T1000 (cell line): ENCODE results near the gene DNAH11.
"Not testable (repeated sequence)": the region's sequence is repeated elsewhere in the genome, so short reads cannot be mapped to it uniquely, and the experiment has no call there.

Source experiments
- DNase-seq: peaks from one replicate; lab custom pipeline; 2025; ENCODE audit warnings: mixed read lengths; lab: John Stamatoyannopoulos, UW

DNAH11 gene

DNA sequence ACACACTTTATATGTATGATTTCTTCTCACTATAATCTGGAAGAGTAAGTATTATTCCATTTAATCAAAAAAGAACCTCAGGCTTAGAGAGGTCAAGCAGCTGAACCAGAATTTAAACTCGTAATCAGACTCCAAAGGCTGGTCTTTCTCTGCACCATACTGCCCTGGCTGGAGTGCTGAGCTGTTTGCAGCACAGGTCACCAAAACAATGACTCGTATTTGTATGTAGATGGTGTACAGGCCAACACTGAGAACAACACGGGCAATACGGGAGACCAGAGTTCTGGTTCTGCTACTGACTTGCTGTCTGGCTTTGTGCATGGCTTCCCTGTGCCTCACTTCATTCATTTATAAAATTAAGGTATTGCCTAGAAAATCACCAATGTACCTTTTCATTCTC, 344.9 kb downstream of the DNAH11 start:
- DNase-seq: no peak

GRCh38 chr7:21891291-21891690, 348.5 kb downstream of the DNAH11 start:
- DNase-seq: no peak

DNA sequence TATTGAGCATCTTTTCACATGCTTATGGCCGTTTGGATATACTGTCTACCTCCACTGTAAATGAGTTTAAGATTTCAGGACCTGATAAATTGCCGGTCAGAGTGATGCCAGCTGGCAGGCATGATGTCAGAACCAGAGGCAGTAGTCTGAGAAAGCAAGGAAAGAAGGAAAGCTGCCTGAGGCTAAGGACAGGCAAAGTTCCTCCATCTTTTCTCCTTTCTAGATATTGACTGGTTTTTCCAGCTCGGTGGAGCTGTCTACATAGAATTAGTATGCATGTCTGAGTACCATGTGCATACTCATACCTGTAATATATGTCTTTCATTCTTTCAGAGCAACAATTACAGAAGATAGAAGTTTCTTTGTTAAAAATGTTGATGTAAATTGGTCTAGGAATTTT, 350.6 kb downstream of the DNAH11 start:
- DNase-seq: no peak

GRCh38 chr7:21898265-21898930, 355.6 kb downstream of the DNAH11 start:
- no peak for DNase-seq

DNA sequence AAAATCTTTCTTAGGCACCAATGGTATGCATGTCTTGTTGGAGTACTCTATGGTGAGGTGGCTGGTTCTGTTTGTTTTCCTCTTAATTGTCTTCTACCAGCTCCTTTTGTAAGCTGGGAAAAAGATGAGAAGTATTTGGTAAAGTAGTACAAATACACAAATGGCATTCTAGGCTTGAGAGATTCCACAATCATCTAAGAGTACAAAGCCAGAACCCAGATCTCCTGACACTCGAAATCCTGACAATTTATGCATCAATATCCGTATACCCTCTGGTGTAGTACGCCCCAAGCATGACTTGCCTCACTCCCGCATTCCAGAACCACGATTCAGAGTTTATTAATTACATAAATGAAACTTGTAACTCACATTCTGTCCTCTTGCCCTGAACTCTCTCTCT, 359.4 kb downstream of the DNAH11 start:
- no peak for DNase-seq

GRCh38 chr7:21903020-21903786, 360.4 kb downstream of the DNAH11 start:
- DNase-seq: peak; percentile 17

GRCh38 chr7:21908746-21909145, 365.9 kb downstream of the DNAH11 start:
- DNase-seq: no peak

DNA sequence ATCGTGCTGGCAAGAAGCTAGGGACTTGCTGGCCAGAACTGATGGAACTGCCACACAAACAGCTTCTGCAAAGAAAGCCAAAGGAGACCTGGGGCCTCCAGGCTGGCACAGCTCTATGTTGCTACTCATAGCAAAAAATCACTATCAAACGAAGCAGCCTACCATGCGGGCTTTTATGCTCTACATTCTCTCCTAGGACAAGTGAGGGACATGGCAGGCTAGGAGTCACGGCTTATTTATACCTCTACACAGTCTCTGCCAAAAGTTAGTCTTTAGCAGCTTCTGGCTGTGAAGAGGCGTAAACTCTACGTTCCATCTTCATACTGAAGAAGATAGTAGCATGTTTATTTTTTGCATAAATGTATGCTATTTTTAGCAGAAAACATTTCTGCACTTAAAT, 367.4 kb downstream of the DNAH11 start:
- no peak for DNase-seq

DNA sequence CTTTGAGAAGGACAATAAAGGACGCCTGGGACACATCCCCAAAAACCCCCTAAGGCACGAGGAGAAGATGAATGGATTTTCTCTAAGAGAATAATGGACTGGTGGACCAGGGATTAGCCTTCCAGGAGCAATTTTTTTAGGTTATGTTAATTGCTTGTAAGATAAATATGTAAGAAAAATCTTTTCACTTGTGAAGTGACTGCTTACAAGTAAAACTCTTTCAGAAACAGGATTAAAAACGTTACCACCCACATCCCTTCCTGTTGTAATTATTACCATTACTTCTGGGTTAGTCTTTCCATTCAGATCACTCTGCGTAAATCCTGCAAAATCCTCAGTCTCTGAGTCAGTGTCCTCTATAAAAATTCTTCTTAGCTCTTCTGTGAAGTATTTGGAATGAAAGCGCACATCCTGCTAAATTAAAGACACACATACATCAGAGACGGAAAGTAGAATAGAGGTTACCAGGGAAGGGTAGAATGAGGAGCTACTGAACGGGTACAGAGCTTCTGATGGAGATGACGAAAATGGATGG, 368.6 kb downstream of the DNAH11 start:
- DNase-seq: no peak

- DNase-seq: no peak
Measured at GRCh38 chr7:21912305-21912704, 369.5 kb downstream of the DNAH11 start.

DNA sequence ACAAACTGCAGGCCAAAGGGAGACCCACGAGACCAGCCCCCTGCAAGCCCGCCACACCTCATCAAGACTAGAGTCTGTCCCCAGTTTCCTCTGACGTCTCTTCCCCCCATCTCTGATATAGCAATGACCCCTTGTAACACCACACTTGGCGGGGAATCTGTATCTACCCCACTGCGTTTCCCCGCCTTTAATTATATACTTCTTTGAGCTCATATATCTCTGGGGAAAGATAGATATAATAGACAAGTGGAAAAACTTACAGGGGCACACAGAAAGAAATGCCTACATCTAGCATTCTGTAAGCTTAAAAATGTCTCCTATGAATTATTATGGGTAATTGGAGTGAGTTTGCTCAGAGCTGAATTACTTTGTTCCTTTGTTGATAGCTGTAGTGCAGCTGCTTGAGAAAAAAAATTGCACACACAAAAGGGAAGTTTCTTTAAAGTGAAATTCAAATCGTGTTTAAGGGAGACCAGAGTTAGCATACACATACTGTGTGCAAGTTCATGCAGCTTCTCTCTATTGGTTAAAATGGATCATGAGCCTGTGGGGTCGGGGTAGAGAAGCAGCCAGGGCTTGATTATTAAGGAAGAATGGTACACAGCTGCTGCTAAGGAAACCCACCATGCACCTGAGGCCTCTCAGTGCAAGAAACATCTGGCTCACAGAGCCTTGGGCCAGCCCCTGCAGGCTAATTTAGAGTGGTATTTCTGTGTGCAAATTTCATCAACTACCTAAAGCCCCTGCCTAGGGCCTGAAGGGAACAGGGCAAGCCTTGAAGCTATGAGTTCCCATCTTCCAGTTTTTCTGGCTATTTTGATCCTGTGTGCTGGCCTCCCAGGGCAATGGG, 370.3 kb downstream of the DNAH11 start:
- no peak for DNase-seq

DNA sequence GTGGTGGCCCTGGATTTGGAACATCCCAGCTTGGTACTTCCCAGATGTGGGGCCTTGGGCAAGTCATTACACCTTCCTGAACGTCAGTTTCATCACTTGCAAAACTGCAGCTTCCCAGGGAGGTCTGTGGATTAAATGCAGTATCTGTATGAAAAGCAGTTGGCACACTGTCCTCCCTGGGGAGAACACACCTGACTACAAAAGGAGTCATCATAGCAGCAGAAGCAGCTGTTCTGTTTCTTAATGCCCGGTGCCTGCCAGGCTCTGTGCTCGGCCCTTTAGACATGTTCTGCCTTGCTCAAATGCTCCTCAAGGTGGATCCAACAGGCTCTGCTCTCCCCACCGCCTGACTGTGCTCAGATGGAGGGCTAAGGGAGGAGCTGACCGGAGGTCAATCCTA, 371.8 kb downstream of the DNAH11 start:
- DNase-seq: no peak

DNA sequence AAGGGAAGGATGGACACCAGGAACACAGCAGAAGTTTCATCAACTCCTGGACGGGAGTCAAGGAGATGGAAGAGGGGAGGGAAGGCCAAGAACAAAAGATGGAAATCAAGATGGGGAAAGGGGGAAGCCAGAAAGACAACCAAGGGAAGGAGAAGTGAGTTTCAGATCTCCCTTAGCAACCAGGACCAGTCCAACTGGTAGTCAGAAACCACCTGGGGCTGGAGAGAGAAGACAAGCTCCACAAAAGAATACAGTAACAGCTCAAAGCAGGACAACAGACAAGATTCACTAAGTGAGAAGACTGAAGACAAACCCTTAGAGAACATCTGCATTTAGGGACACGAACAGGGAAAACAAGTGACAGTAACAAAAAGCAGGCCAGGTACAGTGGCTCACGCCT, 372.3 kb downstream of the DNAH11 start:
- no peak for DNase-seq

- DNase-seq: no peak
Measured at GRCh38 chr7:21916176-21916575, 373.3 kb downstream of the DNAH11 start.

DNA sequence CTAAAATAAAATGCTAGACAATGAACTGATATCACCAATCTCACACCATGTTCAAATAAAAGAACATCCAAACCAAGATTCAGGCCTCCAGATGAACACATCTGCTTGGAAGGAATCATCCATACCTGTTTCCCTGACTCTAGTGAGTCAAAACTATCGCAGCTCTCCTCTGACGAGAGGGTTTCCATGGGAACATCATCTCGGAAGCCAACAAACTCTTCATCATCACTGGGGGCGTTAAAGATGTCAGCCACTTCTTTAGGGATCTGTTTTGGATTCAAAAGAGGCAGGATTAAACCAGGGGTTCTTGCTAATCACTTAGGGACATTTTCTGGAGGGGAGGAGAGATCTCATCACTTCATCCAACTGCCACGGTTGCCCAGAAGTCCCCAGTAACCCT, 373.8 kb downstream of the DNAH11 start:
- DNase-seq: no peak

DNA sequence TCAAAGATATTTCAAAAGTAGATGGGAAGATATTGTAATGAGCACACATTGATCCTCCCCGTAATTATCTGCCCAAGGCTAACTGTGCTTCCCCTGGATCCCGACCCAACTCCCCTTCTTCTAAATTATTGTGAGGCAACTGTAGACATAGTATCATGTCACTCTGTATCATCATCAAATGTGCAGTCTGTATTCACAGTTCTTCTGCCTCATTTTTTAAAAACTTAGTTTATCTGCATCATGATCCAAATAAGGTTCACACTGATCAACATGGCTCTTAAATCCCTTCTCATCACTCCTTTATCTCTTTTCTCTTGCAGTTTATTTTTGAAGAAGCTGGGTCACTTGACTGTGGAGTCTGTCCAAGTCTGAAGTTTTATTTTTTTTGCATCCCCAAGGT, 375.4 kb downstream of the DNAH11 start:
- DNase-seq: no peak

DNA sequence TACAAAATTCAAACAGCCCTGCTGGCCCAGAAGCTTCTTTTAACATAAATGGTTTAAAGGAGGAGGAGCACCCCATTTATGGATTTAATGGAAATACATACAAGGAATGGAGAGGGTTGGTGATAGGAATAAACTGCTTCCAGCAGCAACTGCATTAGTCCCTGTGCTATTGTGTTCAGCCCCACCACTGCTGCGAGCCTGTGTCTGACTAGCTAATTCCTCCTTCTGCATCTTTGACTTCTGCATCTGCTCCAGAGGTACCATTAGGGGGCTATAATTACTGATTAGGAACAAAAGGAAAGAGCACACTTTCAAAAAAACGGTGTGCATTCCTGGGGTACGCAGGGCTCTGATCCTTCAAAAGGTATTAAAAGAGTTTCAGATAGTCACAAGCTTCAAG, 378.1 kb downstream of the DNAH11 start:
- DNase-seq: no peak

GRCh38 chr7:21922605-21923004, 379.8 kb downstream of the DNAH11 start:
- DNase-seq: no peak

GRCh38 chr7:21923658-21924057, 380.8 kb downstream of the DNAH11 start:
- DNase-seq: no peak

GRCh38 chr7:21926448-21926847, 383.6 kb downstream of the DNAH11 start:
- DNase-seq: no peak

- no peak for DNase-seq
Measured at GRCh38 chr7:21927693-21928092, 384.9 kb downstream of the DNAH11 start.

GRCh38 chr7:21933293-21933692, 390.5 kb downstream of the DNAH11 start:
- DNase-seq: not testable (repeated sequence)

DNA sequence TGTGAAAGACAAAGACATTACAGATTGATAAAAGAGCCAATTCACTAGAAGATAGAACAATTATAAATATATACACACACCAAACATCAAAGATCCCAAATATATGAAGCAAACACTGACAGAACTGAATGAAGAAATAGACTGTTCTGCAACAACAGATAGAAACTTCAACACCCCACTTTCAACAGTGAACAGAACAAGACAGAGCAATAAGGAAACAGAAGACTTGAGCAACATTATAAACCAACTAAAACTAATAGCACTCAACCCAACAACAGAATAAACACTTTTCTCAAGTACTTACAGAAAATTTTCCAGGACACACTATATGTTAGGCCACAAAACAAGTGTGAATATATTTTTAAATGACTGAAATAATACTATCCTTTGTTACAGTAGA, 392.0 kb downstream of the DNAH11 start:
- no peak for DNase-seq
